HG02610 (cell line): ENCODE data around the gene NUP155.
"Not testable (repeated sequence)": the region's sequence is repeated elsewhere in the genome, so short reads cannot be mapped to it uniquely, and the experiment has no call there.

Experiments used
- ATAC-seq: cut with Tn5 transposase; IDR thresholded peaks from one replicate; pipeline ENCODE4 v1.9.1; 2021; ENCODE audit warnings: mild to moderate bottlenecking, moderate library complexity; ENCODE audit not compliant: unreplicated experiment

NUP155 gene

GRCh38 chr5:37283214-37283820 lies 87.6 kb downstream of the NUP155 start:
- ATAC-seq, result no peak

- no peak for ATAC-seq
Observed at GRCh38 chr5:37275511-37275910, 95.4 kb downstream of the NUP155 start.

DNA sequence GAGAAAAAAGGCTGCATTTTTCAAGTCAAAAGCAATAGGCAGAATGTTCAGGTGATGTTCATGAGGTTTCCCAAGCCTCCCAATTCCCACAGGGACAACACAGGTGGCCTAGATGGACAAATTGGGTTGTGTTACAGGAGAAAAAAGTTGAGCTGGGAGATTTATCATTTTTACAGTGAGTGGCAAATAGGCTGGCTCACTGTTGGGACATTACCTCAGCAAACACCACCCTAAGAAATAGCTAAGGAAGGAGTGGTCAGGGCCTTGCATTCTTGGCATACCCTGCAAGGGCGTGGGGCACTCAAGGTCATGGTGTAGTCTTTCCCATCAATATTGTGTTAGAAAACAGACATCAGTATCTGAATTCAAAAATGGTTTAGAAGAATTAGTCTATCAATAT lies 98.4 kb downstream of the NUP155 start:
- ATAC-seq, result no peak

- not testable (repeated sequence) for ATAC-seq
Observed at GRCh38 chr5:37268100-37268499, 102.8 kb downstream of the NUP155 start.

DNA sequence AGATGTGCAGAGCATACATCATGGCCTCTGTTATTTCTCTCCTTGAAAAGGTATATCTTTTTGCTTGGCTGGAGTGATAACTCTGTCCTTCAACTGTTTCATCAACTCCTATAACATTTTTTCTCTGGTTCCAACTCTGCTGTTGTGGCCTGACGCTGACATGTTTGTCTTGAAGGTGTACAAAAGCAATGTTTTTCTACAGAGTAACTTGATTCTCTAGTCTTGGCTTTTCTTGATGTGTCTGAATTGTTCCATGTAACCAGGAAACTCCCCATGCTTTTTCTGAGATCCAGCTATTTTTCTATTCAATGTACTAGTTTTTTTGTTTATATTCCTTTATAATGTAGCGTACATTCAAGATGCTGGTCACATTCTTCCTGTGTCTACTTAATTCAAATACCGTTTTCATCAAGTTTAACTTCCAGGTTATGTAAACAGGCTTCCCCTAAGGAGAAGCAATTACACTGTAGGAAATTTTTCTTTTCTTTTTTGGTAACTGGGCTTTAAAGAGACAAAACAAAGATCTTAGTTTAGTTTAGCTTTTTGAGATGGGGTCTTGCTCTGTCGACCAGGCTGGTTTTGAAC lies 115.0 kb downstream of the NUP155 start:
- no peak for ATAC-seq

GRCh38 chr5:37254581-37254980 lies 116.3 kb downstream of the NUP155 start:
- ATAC-seq, result no peak

DNA sequence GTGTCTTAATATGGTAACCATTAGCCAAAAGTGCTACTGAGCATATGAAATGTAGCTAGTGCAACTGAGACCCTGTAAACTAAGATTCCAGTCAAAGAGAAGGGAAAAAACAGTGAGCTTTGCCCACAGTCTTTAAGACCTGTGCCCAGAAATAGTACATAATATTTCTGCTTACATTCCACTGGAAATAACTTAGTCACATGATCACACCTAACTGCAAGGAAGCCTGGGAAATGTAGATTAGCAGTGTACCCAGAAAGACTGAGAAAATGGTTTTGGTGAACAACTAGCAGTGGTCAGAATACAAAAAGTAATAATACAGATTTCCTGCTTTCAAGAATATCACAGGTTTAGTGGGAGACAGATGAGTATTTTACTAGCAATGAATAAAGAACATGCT lies 119.2 kb downstream of the NUP155 start:
- ATAC-seq, result no peak

- ATAC-seq, result no peak
Observed at GRCh38 chr5:37249815-37250164, 121.1 kb downstream of the NUP155 start.

GRCh38 chr5:37248970-37249814 lies 121.7 kb downstream of the NUP155 start, which contains the start of gene CPLANE1:
Gene CPLANE1, minus strand, starts transcription at chr5:37249376. Its CDS starts 1,678 bp downstream, at chr5:37247698.
- ATAC-seq, result peak; percentile 93

DNA sequence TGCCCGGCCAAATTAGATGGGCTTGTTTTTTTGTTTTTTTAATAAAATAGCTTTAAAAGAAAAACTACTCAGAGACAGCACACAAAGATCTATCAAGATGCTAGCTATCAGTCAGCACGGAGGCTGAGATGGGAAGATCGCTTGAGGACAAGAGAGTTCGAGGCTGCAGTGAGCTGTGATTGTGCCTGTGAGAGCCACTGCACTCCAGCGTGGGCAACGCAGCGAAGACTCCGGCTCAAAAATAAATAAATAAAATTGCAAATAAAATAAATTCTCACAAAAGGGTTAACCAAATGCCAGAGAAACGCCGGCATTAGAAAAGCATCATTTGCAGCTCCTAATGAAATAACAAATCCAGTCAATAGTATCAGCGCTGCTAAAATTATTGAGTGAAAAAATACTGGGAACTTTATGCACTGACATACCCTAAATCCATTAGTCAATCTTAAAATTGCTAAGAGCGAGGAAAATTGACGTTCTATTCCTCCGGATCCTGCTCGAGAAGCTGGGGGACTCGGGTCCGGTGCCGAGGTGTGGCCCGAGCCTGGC lies 122.4 kb downstream of the NUP155 start:
- ATAC-seq, result no peak

DNA sequence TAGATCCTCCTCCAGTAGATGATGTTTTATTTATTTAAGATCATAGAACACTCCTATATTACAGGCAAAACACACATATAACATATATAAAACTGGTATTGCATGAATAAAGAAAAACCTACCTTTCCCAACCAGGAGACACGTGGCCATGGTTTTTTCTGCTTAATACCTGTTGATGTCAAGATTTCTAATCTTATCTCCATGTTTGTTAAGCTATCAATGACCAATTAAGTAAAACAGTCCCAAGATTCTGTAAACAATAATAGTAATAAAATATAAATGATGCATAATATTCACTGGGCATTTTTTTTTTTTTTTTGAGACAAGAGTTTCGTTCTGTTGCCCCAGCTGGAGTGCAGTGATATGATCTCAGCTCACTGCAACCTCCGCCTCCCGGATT lies 123.4 kb downstream of the NUP155 start:
- no peak for ATAC-seq

- no peak for ATAC-seq
Observed at GRCh38 chr5:37247036-37247435, 123.9 kb downstream of the NUP155 start.
